Hepatocyte (in vitro differentiated cells): ENCODE results near the gene DELE1.

ENCODE experiments used
- EZH2 ChIP-seq: fragments of 200-600 bp; sonication (generic); IDR thresholded peaks from 2 replicates; pipeline ENCODE4 v1.6.1; 2016; ENCODE audit warnings: antibody characterized with exemption, mild to moderate bottlenecking, borderline replicate concordance
- TF ChIP-seq, protein P1 (sequence below): fragments of 200-600 bp; sonication (generic); IDR thresholded peaks from 2 replicates; pipeline ENCODE4 v1.5.1; 2016; ENCODE audit warnings: antibody characterized with exemption, mild to moderate bottlenecking; ENCODE audit not compliant: poor library complexity

DNA sequence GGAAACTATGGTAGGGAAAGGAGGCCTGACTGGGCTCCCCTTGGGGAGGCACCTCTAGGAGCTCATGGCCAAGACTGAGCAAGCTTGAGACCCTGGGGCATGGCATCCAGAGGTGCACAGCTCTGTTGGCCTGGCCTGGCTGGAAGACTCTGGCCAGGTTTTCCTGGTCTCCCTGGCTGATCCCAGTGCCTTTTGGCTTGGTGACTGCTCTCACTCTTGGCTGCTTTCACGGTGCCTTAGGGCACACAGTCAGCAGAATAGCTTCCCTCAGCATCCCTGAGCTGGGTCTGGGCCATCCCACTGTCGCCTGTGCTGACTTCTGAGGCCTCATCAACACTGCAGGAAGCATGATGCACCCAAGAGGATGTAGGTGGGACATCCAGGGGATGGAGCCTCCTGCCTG is 13.4 kb upstream of the DELE1 start:
- TF ChIP-seq, protein P1, sequence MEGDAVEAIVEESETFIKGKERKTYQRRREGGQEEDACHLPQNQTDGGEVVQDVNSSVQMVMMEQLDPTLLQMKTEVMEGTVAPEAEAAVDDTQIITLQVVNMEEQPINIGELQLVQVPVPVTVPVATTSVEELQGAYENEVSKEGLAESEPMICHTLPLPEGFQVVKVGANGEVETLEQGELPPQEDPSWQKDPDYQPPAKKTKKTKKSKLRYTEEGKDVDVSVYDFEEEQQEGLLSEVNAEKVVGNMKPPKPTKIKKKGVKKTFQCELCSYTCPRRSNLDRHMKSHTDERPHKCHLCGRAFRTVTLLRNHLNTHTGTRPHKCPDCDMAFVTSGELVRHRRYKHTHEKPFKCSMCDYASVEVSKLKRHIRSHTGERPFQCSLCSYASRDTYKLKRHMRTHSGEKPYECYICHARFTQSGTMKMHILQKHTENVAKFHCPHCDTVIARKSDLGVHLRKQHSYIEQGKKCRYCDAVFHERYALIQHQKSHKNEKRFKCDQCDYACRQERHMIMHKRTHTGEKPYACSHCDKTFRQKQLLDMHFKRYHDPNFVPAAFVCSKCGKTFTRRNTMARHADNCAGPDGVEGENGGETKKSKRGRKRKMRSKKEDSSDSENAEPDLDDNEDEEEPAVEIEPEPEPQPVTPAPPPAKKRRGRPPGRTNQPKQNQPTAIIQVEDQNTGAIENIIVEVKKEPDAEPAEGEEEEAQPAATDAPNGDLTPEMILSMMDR, result no peak
- no peak for TF ChIP-seq EZH2
